HG03342 (cell line): ENCODE data around the gene UTP14A.
"Not testable (repeated sequence)": the region's sequence is repeated elsewhere in the genome, so short reads cannot be mapped to it uniquely, and the experiment has no call there.

Experiments
- ATAC-seq: cut with Tn5 transposase; IDR thresholded peaks from one replicate; pipeline ENCODE4 v1.9.1; 2021; ENCODE audit warnings: mild to moderate bottlenecking, moderate library complexity; ENCODE audit not compliant: unreplicated experiment

Gene UTP14A, protein sequence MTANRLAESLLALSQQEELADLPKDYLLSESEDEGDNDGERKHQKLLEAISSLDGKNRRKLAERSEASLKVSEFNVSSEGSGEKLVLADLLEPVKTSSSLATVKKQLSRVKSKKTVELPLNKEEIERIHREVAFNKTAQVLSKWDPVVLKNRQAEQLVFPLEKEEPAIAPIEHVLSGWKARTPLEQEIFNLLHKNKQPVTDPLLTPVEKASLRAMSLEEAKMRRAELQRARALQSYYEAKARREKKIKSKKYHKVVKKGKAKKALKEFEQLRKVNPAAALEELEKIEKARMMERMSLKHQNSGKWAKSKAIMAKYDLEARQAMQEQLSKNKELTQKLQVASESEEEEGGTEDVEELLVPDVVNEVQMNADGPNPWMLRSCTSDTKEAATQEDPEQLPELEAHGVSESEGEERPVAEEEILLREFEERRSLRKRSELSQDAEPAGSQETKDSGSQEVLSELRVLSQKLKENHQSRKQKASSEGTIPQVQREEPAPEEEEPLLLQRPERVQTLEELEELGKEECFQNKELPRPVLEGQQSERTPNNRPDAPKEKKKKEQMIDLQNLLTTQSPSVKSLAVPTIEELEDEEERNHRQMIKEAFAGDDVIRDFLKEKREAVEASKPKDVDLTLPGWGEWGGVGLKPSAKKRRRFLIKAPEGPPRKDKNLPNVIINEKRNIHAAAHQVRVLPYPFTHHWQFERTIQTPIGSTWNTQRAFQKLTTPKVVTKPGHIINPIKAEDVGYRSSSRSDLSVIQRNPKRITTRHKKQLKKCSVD

DNA sequence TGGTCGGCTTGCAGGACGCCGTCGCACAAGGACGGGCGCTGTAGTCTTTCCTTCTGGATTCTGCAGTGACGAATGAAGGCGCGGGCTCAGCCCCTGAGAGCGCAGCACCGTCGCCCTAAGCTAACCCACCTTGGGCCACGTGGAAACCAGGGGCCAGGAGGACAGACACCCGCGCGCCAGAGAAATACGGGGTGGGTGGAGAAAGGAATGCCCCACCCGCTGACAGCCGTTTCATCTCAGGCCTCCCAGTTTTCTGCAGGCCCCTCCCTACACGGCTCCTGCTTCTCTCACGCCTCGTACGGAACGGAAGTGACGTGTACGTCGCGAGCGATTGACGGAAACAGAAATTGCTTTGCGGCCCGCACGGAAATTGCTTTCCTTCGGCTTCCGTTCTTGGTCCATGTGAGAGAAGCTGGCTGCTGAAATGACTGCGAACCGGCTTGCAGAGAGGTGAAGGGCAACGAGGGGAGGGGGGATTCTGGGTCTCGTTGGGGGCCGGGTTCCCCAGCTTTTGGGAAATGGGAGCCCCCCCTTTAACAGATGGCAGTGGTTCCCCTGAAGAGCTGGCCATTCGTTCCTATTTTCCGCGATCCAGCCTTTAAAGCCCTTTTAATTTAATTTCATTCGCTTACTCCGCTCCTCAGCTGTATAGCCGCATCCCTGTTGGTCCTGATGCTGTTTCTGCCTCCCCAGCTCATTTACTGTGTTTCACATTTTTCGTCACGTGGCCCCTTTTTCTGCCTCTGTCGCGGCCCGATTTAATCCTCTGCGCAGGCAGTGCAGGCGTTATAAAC, at the start of gene UTP14A:
UTP14A (plus strand) TSS at position 378 of the 794 bp plus-strand sequence; CDS start at position 425, 47 bp downstream.
- peak; percentile 96 for ATAC-seq

DNA sequence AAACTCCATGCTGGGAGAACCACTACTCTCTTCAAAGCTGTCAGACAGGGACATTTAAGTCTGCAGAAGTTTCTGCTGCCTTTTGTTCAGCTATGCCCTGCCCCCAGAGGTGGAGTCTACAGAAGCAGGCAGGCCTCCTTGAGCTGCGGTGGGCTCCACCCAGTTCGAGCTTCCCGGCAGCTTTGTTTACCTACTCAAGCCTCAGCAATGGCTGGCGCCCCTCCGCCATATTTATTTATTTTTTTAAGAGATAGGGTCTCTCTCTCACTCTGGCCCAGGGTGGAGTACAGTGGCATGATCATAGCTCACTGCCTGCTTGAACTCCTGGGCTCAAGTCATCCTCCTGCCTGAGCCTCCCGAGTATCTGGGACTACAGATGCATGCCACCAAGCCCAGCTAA, 46.8 kb upstream of the UTP14A start:
- ATAC-seq, result not testable (repeated sequence)

DNA sequence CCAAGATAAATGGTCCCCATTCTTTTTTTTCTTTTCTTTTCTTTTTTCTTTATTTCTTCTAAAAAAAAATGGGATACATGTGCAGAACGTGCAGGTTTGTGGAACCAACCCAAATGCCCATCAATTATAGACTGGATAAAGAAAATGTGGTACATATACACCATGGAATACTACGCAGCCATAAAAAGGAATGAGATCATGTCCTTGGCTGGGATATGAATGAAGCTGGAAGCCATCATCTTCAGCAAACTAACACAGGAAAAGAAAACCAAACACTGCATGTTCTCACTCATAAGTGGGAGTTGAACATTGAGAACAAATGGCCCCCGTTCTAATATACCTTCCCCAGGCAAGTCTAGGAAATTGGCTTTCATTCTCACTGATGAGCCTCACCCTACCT, 39.6 kb upstream of the UTP14A start:
- ATAC-seq, result not testable (repeated sequence)

DNA sequence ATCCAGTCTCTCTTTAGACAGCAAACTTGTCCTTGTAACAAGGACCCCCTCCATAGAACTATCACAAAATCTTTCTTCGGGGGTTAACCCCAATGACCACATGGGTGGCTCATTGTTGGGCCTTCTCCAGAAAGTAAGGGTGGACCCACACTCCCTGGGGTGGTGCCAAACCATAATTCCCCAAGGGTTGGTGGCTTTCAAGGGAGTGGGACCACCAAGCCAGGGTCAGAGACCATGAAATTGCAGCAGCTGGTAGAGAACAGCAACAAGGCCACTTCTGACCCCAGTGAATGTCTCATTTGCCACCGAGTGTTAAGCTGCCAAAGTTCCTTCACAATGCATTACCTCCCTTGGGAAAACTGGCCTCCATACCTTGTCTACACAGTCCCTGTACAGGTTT, 33.4 kb upstream of the UTP14A start:
- no peak for ATAC-seq

DNA sequence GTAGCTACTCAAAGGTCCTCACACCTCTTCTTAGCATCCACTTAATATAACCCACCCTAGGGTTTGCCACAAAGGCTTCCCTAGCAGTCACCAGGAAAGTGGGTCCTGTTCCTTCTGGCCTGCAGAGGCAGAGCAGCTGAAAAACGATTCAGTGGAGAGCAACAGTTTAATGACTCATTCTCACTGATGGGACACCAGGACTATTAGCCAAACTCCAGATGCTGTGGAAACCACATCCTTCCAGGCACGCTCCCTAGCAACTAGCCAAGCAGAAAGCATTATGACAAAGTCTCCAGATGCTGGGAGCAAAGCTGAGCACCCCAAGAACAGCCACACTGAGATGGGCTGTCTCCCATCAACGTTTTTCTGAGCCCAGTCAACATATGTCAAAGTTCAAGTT, 30.3 kb upstream of the UTP14A start:
- ATAC-seq, result no peak

DNA sequence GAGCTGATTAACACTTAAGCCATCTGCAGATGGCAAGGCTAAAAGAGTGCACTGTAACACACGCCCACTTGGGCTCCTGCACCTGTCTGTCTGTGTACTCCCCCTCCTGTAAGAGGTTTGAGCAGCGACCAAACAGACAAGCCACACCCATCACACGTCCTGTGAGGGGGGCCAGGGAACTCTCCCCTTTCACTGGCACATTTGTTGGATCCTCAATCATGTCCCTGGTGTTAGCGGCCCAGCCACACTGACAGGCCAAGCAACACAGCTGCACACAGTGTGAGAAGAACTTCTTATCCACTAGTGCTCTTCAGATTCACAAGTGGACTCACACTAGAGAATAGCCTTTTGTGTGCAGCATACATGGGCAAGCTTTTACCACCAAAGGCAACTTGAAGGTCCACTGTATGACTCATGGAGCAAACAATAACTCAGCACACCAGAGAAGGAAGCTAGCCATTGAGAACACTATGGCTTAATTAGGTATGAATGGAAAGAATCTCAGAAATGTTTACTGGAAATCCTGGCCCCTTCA, 29.1 kb upstream of the UTP14A start:
- no peak for ATAC-seq

DNA sequence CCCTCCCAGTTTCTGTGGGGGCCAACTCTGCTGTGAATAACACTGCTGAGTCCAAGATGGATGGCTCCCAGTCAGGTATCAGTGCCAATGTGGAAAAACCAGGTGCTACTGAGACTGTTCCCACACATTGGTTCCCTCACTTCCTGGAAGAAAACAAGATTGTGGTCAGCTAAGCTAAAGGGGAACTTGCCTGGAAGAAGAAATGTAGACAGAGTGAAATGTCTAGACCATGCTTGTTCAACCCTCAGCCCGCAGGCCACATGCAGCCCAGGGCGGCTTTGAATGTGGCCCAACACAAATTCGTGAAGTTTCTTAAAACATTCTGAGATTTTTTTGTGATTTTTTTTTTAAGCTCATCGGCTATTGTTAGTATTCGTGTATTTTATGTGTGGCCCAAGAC, 28.6 kb upstream of the UTP14A start:
- ATAC-seq, result no peak

DNA sequence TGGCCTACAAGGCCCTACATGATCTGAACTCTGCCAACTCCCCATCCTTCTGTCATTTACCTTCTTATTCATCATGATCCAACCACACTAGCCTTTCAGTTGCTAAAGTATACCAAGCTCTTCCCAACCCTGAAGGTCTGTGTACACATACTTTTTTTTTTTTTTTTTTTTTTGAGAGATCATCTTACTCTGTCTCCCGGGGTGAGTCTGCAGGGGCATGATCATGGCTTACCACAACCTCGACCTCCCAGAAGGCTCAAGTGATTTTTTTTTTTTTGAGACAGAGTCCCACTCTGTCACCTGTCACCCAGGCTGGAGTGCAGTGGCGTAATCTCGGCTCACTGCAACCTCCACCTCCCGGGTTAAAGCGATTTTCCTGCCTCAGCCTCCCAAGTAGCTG, 5.9 kb upstream of the UTP14A start:
- ATAC-seq, result no peak

DNA sequence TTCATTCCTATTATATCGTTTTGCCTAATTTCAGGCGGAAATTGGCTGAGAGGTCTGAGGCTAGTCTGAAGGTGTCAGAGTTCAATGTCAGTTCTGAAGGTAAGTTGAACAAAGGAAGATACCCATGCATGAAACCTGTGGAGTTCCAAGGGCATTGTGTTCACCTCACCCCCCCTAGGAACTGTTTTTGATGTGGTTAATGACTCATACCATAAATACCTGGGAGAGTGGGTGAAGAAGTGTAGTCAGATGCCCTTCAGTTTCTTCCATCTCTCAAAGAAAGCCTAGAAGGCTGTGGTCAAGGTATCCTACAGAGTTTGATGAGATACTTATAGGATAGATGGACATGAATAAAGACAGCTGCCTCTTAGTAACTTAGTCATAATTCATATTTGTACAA, 2.7 kb downstream of the UTP14A start:
- ATAC-seq, result no peak

DNA sequence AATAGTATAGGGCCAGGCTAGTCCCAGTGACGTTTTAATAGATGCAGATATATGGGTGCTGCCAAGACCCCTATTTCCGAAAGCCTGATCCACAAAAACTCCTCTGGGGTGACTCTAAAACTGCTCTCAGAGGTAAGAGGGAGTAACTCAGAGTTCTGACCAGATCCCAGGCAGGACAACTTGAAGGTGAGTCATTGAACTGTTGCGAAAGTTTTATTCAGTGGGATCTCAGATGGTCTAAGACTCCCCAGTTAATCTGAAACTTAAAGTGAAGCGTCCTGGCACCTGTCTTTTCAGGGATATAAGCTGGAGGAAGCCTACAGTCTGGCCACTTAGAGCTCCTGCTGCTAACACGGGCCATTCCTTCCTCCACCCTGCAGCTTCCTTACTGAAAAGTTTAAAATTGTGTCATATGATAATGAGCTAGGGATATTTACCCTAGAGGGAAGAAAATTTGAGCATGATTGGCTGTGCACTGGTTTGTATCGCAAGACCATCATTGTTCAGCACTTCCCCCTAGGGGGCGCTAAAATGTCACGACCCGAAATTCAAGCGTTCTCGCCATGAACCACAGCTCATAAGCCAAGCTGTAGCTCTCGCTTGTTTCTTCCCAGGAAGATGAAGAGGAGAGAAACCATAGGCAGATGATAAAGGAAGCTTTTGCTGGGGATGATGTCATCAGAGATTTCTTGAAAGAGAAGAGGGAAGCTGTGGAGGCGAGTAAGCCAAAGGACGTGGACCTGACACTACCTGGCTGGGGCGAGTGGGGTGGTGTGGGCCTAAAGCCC, 19.5 kb downstream of the UTP14A start:
- peak; percentile 85 for ATAC-seq

DNA sequence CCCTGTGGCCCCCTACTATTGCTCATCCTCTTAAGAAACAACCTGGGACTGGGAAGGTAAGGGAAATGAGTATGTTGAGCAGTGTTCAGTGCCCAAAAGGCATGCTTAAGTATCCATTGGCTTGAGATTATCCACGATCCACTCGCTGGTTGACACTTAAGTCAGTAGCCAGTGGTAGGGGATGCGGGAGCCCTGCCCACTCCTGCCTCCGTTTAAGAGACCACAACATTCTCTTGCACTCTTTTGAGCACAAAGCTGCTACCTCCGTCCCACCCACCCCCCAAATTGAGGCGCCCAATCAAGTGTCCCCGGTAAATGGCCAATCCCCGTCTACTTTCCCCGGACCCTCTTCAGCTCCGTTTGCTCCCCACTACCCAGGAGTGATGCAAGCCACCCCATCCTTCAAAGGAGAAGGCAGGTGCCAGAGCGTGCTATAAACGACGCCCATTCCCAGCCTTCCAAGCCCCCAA, 25.0 kb downstream of the UTP14A start:
- no peak for ATAC-seq

DNA sequence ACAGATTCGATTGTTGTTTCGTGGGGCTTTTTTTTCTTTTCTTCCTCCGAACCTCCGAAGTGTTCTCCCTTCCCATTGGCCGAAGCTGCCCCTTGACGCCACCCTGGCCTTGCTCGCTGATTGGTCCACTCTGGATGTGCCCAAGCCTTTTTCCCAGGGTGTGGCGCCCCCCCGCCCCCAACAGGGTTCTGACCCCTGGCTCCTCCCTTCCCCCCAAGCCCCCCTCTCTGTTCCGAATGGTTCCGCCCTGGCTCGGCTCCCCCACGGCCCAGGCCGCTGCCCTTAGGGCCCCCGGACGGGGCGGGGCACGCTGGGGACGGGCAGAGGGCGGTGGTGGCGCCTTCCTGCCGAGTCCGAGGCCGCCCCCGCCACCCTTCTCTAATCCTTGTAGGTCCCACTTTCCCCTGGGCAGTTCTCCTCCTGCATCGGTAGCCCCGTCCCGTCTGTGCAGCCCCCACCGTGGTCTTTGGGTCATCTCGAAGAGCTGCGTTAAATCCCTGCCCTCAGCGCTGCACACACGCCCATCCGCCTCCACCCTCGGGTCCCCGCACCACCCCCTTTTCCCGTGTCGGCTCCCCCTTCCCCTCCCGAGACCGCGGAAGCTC, 25.5 kb downstream of the UTP14A start:
- ATAC-seq, result peak; percentile 66

DNA sequence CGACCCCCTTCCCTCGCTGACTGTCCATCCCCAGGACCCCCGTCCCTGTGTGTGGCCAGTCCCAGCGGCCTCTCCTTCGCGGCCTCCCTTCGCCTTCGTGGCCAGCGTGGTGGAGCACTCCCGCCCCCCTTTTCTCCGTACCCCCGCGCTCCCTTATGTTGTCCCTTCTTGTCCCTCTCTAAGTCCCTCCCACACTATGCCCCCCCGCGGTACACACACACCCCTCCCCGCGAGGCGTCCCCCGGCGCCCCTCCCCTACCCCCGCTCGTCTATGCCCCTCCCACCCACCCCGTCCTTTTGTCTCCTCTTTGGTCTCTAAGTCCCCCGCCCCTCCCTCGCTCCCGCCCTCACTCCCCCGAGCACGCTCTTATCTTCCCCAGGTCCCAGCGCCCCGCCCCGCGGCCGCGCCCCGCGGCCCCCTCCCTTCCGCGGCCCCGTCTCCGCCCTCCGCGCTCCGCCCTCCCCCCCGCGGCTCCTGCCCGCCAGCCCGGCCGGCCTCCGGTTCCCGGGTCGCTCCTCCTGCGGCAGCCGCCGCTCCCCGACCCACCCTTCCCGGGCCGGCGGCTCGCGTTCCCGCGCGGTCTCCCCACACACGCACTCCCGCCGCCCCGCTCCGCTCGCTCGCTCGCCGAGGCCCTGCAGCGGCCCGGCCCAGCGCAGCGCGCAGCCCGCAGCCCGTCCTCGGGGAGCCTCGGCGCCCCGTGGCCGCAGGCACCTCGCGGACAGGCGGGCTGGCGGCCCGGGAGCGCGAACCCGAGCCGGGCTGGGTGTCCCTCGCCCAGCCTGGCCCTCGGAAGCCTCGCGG, 26.3 kb downstream of the UTP14A start:
- peak; percentile 51 for ATAC-seq

DNA sequence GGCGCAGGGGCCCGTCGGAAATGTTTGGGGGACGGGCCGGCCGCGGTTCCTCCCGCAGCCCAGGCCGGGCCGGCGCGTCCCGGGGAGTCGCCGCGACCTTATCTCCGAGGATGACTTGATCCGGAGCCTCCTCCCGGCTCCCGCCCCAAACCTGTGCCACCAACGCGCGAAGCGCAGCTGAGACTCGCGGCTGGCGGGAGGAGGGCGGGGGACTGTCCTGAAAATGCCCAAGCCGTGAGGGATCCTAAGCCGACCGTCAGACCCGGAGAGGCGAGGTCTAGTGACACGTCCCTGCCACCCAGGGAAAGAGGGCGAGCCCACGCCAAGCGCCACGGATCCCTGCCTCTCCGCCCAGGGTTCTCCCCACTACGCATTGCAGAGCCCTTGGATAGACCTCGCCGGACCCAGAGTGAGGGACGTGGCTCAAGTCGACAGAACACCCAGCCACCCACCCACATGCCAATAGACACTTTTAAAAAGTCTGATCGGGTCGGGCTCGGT, 26.9 kb downstream of the UTP14A start:
- ATAC-seq, result peak; percentile 8

DNA sequence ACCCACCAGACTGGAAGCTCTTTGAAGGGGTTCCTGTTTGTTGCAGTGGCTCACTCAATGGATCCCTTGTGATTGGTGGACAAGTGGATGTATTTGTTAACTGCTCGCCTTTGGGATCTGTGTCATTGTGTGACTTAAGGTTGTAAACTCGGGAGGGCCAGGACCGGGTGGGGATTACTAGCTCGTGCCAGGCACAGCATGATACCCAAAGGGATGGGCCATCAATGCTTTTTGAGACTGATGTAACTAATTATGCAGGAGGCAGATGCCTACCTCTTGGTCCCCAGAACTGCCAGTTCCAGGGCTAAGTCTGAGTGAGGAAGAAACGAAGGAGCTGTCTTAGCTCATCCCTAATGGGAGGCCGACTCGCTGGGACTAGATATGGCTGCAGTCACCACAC, 27.7 kb downstream of the UTP14A start:
- no peak for ATAC-seq

DNA sequence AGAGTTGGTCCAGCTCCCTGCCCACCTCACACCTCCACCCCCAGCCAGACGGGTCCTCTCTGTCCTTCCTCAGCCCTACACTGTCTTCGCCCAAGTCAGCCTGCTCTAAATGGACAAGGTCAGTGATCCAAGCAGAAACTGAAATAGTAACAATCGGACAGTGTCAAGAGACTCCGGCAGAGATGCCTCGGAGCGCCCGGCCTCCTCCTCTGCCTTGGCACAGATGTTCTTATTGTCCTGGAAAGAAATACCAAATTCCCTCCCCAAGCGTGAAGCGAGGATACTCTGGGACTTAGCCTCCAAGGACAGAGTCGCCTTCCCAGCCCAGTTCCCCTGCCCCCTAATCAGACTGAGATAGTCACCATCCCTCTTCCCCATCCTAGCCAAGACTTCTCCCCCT, 28.5 kb downstream of the UTP14A start:
- no peak for ATAC-seq

DNA sequence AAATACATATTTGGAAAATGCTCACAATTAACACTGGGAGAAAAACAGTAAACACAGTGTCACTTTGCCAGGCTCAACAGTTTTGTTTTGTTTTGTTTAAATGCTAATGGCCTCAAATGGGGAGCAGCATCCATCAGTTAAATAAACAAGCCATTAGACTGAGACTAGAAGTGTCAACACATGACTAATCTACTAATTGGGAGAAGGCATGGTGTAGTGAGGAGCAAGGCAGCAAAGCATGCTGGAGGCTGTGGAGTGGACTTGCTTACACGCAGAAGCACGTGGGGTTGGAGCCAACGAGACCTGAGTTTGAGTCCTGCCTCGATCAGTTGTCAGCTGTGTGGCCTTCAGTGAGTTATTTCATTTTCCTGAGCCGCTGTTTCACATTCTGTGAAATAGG, 29.0 kb downstream of the UTP14A start:
- no peak for ATAC-seq

DNA sequence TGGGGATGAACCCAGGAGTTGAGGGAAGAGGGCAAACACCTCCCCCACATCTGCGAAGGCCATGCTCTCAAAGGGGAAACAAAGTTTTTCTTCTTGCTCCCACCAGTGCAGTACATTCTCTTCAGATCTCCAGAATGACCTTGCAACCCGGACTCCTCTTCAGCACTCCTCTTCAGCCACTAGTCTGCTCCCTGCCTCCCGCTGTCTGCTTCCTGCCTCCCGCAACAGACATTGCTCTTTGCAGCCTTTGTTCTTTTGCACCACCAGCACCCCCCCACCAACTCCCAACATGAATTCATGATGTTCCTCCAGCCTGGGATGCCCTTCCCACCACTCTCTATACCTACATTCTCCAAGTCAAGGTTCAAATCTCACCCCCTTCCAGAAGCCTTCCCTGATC, 32.1 kb downstream of the UTP14A start:
- no peak for ATAC-seq

DNA sequence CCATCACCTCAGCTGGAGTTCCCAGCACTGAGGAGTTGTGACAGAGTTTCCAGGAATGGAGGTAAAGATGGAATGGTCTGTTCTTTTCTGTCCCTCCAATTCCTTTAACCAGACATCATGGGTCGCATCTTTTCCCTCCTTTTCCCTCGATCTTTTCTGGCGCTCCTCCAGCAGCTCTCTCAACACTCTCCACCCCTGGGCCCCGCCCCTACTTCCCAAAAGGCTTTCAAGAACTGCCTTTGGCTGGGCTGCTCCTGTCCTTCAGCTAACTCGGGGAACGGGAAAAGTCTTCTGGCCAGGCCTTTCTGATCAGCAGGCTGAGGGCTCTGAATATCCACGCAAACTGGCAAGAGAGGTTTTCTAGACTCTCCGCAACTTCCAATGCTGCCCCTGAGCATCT, 34.0 kb downstream of the UTP14A start:
- no peak for ATAC-seq
